Peyer's patch (tissue), 4 donors: Measurements from ENCODE around the gene LARP4B.

Source experiments
- POLR2A ChIP-seq, 2 donors: fragments of 450-650 bp; IDR thresholded peaks; one replicate each; pipeline ENCODE4 v1.5.1; 2017; ENCODE audit warnings: antibody characterized with exemption in 2 of 2, mild to moderate bottlenecking in 2 of 2, moderate library complexity in 2 of 2
- TF ChIP-seq, protein P1 (sequence below), 6 experiments: fragments of 450-650 bp in 4 of 6; fragments of 200-600 bp in 2 of 6; sonication (generic) in 1 of 6; IDR thresholded peaks; one replicate each; pipeline ENCODE4 v1.5.1; 2017 to 2019; ENCODE audit warnings: antibody characterized with exemption in 6 of 6, mild to moderate bottlenecking in 3 of 6, moderate library complexity in 1 of 6

DNA sequence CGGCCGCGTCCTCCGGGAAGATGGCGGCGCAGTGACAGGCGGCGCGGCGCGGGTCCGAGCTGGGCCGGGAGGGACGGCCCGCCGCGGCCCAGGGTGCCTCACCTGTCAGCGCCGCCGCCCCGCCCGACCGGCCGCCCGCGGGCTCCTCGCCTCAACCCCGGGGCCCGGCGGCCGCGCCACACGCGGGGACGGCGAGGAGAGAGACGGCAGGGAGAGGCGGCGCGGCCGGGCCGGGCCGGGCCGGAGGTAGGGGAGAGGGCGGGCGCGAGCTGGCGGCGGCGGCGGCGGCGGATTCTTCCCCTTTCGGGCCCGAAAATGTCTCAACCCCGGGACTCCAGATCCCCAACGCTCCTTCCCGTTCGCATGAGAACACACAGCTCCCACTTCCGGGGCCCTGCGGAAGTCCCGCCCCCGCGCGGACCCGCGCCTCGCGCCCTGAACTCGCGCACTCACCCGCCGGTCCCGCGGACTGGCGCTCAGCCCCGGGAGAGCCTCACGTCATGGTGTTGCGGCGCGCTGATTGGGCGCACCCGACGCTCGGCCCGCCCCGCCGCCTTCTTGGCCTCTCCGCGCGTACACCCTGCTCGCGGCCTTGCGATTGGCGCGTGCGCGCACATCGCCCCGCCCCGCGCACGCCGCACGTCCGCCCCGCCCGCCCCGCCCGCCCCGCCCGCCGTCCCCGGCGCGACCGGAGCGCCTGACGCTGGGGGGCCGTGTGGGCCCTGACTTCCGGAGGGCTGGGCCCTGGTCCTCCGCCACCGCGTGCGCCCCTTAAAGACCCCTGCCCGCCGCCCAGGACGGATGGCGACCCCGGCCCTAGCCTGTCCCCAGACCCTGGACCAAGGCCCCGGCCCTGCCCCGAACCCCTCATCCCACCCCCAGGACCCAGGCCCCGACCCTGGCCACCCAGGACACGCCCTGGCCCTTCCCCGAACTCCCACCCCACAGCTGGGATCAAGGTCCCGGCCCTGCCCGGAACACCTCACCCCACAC is at the start of gene LARP4B:
- TF ChIP-seq, protein P1, sequence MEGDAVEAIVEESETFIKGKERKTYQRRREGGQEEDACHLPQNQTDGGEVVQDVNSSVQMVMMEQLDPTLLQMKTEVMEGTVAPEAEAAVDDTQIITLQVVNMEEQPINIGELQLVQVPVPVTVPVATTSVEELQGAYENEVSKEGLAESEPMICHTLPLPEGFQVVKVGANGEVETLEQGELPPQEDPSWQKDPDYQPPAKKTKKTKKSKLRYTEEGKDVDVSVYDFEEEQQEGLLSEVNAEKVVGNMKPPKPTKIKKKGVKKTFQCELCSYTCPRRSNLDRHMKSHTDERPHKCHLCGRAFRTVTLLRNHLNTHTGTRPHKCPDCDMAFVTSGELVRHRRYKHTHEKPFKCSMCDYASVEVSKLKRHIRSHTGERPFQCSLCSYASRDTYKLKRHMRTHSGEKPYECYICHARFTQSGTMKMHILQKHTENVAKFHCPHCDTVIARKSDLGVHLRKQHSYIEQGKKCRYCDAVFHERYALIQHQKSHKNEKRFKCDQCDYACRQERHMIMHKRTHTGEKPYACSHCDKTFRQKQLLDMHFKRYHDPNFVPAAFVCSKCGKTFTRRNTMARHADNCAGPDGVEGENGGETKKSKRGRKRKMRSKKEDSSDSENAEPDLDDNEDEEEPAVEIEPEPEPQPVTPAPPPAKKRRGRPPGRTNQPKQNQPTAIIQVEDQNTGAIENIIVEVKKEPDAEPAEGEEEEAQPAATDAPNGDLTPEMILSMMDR (IDR thresholded peaks at IDR 0.05) = no peak
- peak; percentile 78 to 83 for TF ChIP-seq POLR2A (IDR thresholded peaks at IDR 0.05)
